NCI-H146 (cell line): ENCODE measurements around the gene ZNF358.

Experiments
- DNase-seq: peaks from one replicate; lab custom pipeline; 2025; lab: John Stamatoyannopoulos, UW

ZNF358 gene

DNA sequence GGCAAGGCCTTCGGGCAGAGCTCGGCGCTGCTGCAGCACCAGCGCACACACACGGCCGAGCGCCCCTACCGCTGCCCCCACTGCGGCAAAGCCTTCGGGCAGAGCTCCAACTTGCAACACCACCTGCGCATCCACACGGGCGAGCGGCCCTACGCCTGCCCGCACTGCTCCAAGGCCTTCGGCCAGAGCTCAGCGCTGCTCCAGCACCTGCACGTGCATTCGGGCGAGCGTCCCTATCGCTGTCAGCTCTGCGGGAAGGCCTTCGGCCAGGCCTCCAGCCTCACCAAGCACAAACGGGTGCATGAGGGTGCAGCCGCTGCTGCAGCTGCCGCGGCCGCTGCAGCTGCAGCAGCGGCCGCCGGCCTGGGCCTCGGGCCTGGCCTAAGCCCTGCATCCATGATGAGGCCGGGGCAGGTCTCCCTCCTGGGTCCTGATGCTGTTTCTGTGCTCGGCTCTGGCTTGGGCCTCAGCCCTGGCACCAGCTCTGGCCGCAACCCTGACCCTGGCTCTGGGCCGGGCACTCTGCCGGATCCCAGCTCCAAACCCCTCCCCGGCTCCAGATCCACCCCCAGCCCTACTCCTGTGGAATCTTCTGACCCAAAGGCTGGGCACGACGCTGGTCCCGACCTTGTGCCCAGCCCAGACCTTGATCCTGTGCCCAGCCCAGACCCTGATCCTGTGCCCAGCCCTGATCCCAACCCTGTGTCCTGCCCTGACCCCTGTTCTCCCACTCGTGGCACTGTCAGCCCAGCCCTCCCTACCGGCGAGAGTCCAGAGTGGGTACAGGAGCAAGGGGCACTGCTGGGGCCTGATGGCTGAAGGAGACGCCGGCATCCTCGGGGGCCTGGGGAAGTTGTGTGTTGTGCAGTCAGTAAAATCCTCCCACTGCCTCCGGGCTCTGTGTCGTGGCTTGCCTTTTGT is 4.5 kb downstream of the ZNF358 start:
- DNase-seq = no peak

DNA sequence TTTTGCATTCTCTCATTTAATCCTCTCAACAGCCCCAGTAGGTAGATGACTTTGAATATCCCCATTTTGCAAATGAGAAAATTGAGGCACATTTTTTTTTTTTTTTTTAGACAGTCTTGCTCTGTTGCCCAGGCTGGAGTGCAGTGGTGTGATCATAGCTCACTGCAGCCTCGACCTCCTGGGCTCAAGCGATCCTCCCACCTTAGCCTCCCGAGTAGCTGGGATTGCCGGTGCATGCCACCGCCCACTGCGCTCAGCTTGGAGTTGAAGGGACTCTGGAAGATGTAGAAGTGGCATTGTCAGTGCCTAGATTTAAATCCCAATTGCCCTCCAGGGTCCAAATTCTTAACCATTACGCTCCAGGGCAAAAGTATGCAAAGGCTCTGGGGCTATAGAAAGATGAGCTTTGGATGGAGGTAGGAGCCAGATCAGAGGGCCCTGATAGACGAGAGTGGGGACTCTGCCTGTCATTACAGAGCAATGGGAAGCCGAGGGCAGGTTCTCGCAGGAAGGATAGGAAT is 5.7 kb downstream of the ZNF358 start:
- DNase-seq = no peak

DNA sequence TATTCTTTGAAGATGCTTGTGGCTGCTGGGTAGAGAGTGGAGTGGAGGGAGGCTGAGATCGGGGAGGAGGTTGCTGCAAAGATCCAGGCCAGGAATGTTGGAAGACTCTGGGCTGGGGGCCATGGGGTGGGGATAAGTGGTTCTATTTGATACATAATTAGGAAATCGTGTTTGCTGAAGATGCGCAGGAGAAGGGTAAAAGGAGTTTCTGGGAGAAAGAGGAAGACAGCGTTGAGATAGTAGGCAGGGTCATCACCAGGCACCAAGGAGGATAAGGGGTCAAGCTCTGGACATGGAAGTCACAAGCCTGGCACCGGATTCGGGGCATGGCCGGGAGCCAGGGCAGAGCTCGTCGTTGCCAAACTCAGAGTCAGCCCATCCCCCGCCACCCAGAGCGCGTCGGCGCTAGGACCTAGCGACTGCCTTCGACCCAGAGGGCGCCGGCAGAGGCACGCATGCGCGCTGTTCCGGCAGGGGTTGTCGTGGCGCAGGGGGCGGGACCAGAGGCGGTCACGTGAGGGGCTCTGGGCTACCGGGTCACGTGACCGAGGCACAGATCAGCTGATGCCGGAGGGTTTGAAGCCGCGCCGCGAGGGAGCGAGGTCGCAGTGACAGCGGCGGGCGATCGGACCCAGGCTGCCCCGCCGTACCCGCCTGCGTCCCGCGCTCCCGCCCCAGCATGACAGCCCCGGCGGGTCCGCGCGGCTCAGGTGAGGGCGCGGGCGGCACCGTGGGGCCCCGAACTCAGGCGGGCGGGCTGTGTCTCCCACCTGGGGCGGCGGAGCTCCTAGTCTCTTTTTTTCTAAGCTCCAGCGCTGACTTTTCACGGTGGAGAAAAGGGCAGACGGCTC is 6.4 kb downstream of the ZNF358 start, which contains the start of gene MCOLN1:
Gene MCOLN1, plus strand, starts transcription at position 553 of the 851 bp plus-strand sequence. Its CDS starts 127 bp downstream, at position 680.
- peak; percentile 94 for DNase-seq

DNA sequence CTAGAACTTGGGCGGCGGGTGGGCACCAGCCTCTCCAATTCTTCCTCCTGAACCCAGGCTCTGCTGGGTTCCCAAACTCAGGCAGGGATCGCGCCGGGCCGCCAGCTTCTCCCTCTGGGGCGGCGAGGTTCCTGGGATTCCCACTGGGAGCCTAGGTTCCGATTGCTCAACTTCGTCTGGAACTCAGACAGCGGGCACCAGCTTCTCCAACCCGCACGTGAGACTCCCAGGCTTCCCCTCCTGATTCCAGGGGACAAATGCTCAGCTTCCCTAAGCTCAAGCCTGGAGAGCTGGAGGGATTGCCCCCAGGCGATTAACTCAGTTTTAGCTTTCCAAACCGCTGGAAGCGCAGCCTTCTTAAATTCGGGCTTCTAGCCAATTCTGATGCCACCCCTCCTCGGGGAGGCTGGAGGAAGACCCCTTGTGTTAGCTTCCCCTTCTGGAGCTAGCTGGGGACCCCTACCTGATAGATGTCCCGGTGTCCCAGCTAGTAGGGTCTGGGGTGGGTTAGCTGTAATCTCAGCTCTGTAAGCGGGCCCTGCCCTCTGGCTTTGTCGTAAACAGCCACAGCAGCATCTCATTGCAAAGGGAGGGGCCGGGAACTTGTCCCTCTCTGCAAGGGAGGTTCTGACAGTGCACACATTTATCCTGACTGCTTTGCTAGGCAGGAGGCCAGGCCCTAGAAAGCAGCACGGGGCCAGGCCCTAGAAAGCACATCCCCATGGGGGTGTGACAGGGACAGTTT is 7.2 kb downstream of the ZNF358 start:
- no peak for DNase-seq

DNA sequence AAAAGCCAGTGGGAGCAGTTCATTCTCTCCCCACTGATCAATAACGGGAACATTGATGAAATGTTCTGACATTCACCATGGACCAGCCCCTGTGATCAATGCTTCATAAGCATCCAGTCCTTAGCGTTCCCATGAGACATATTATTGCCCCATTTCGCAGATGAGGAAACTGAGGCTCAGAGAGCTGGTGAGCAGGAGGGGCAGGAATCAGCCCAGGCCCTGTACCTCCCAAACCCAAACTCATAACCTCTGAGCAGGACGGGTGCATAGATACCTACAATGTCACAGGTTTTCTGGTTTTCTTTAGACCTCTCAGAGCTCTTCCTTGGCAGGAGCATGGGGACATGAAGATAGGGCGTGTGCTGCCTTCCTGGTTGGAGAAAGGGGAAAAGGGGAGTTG is 8.6 kb downstream of the ZNF358 start:
- DNase-seq = no peak

DNA sequence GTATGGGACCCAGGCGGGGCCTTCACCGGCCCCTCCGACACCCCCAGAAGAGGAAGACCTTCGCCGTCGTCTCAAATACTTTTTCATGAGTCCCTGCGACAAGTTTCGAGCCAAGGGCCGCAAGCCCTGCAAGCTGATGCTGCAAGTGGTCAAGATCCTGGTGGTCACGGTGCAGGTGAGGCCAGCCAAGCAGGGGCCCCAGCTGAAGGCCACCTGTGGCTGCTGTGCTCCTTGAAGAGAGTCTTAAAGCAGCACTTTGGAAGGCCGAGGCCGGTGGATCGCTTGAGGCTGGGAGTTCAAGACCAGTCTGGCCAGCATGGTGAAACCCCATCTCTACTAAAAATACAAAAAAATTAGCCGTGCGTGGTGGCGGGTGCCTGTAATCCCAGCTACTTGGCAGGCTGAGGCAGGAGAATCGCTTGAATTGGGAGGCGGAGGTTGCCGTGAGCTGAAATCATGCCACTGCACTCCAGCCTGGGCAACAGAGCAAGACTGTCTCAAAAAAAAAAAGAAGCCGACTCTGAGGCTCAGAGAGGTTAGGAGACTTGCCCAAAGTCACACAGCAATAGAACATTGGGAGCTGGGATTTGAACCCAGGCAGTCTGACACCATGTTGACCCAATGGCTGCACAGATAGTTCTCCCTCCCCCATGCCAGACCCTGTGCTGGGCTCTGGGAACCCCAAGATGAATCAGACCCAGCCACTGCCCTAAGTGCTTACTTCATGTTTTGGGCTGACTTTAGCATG is 9.3 kb downstream of the ZNF358 start:
- DNase-seq = no peak

DNA sequence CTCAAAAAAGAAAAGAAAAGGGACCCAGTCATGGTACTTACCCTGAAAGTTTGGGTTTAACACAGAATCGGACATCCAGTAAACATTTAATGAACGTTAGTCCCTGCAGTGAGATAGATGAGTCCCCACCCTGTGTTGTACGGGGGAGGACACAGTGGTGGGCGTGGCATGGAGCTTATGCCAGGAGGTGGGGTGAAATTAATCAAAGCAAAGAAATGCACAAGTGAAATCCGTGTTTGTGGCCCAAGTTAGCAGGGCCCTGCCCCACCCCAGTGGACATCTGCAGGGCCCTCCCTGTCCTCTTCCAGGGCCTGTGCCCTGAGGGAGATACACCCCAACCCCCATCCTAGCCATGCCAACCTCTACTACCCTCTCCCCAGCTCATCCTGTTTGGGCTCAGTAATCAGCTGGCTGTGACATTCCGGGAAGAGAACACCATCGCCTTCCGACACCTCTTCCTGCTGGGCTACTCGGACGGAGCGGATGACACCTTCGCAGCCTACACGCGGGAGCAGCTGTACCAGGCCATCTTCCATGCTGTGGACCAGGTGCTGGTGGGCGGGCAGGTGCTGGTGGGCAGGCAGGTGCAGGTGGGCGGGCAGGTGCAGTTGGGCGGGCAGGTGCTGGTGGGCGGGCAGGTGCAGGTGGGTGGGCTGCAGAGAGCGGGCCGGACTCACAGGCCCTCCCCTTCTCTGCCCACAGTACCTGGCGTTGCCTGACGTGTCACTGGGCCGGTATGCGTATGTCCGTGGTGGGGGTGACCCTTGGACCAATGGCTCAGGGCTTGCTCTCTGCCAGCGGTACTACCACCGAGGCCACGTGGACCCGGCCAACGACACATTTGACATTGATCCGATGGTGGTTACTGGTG is 10.4 kb downstream of the ZNF358 start:
- DNase-seq = no peak

DNA sequence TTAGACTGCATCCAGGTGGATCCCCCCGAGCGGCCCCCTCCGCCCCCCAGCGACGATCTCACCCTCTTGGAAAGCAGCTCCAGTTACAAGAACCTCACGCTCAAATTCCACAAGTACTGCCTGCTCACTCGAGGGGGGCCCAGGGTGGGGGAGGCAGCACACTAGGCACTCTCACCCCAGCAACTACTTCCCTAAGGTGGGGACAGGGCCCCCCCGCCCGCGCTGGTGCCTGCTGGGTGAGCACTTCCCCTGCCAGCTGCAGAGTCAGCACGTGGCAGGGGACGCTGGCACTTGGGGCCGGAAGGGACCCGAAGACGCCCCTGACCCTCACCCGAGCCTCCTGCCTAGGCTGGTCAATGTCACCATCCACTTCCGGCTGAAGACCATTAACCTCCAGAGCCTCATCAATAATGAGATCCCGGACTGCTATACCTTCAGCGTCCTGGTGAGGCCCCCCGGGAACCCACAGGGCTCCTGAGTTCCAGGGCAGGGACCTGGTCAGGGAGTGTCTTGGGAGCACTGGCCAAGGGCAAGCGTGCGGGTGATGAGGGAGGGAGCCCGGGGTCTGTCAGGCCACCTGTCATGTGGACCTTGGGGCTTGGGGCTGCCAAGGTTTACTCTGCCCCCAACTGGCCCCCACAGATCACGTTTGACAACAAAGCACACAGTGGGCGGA is 11.8 kb downstream of the ZNF358 start:
- no peak for DNase-seq

DNA sequence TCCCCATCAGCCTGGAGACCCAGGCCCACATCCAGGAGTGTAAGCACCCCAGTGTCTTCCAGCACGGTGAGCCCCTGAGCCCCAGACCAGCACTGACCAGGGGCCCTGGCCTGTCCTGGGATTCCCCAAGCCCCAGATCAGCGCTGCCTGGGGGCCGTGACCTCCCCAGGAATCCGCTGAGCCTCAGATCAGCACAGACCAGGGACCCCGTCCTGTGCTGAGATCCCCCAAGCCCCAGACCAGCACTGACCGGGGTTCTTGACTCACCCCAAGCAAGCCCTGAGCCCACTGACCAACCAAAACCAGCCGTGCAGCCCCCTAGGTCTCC is 12.3 kb downstream of the ZNF358 start:
- DNase-seq = no peak

DNA sequence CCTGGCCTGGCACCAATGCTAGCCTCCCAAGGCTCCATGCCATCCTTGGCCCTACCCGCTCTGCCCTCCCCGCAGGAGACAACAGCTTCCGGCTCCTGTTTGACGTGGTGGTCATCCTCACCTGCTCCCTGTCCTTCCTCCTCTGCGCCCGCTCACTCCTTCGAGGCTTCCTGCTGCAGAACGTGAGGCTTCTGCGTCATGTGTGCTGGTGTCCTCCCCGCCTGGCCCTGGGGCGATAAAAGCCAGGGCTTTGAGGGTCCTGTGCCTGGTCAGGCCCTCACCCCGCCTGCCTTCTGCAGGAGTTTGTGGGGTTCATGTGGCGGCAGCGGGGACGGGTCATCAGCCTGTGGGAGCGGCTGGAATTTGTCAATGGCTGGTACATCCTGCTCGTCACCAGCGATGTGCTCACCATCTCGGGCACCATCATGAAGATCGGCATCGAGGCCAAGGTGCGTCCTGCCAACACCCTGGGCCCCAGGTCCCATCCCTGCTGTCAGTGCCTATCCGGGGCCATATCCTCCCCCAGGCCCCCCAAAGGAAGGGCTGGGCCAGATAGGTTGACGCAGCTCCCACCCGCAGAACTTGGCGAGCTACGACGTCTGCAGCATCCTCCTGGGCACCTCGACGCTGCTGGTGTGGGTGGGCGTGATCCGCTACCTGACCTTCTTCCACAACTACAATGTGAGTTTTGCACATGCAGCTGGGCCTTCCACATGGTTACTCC is 12.8 kb downstream of the ZNF358 start:
- DNase-seq = no peak

DNA sequence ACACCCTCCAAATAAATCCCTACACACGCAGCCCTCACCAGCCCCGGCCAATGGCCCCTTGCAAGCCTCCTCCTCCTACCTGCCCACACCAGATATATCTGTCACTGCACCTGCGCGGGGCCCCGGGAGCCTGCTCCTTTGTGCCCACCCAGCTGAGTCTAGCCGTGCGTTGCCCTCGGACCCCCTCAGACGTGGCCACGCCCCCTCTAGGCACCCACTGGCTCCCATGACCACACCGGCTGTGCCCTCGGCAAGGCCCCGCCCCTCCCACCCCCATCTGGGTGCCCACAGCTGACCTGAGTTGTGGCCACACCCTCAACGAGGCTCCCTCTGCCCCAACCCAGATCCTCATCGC is 13.3 kb downstream of the ZNF358 start:
- no peak for DNase-seq

DNA sequence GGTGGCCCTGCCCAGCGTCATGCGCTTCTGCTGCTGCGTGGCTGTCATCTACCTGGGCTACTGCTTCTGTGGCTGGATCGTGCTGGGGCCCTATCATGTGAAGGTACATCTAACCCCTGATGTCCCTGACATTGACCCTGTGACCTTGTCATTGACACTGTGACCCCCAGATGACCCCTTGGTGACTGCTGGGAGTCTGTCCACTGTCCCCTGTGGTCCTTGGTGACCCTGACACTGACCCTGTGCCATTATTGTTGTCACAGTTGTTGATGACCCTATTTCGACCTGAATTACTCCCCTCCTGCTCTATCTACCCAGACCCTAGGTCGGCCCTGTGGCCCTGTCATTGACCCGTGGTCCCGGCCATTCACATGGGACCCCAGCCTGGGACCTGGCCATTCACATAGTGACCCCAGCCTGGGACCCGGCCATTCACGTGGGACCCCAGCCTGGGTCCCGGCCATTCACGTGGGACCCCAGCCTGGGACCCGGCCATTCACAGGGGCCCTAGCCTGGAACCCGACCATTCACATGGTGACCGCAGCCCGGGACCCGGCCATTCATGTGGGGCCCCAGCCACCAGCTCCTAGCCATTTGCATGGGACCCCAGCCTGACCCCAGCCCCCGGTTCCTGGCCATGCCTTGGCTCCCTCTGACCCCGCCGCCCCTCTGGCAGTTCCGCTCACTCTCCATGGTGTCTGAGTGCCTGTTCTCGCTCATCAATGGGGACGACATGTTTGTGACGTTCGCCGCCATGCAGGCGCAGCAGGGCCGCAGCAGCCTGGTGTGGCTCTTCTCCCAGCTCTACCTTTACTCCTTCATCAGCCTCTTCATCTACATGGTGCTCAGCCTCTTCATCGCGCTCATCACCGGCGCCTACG is 13.9 kb downstream of the ZNF358 start:
- no peak for DNase-seq

DNA sequence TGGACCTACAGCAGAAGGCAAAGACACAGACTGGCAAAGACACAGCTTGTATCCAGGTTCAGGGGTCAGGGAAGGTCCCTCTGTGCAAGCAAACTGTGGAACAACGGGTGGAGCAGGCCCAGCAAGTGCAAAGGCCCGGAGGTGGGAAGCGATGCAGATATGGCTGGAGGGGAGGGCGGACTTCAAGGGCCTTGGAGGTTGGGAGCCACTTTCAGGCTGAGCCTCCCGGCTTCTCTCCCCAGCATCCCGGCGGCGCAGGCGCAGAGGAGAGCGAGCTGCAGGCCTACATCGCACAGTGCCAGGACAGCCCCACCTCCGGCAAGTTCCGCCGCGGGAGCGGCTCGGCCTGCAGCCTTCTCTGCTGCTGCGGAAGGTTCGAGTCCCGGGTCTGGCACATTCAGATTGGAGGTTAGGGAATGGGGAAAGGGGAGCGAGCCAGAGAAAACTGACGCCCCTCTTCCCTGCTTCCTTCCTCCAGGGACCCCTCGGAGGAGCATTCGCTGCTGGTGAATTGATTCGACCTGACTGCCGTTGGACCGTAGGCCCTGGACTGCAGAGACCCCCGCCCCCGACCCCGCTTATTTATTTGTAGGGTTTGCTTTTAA is 17.5 kb downstream of the ZNF358 start:
- DNase-seq = no peak

DNA sequence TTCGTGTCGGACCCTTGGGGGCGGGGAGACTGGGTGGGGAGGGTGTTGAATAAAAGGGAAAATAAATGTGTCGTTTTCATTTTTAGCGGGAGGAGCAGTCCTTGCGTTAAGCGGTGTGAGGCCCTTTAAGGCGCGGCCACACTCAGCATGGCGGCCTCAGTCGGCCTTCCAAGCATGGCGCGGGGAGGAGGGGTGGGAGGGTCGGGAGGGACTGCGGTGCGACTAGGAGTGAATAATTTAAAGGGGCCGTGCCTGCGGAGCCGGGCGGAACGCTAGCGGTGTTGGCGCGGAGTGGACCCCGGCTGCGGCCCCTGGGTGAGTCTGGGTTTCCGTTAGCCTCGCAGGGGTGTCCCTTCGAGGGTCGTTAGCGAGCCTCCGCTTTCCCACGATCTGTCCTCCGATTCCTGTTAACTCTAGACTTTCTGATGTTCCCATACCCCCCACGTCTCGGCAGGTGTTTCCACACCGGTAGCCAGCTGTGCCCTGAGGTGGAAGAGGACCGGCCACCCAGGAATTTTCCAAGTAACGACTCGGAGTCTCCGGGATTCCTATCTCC is 18.1 kb downstream of the ZNF358 start:
- DNase-seq = peak; percentile 79

DNA sequence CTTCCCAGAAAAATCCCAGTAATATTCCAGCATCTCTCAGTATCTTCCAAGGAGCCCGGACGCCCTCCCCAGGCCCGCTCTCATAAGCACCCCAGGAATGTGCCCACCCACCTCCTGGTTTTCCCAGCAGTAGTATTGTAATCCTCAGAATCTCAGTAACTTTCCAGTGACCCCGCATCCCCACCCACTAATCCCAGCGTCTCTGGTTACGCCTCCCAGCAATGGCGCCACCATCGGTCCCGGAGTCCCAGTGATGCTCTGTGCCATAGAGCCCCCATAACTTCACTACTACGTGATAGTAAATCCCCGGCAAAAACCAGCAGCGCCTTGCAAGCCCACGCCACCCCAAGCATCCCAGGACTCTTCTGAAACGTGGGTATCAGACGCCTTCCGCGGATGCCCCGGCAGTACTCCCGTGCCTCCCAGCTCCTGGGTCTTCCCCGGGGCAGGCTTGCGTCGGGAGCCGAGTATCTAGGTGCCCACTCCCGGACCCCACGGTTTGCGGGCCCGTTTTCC is 18.7 kb downstream of the ZNF358 start:
- DNase-seq = peak; percentile 36

DNA sequence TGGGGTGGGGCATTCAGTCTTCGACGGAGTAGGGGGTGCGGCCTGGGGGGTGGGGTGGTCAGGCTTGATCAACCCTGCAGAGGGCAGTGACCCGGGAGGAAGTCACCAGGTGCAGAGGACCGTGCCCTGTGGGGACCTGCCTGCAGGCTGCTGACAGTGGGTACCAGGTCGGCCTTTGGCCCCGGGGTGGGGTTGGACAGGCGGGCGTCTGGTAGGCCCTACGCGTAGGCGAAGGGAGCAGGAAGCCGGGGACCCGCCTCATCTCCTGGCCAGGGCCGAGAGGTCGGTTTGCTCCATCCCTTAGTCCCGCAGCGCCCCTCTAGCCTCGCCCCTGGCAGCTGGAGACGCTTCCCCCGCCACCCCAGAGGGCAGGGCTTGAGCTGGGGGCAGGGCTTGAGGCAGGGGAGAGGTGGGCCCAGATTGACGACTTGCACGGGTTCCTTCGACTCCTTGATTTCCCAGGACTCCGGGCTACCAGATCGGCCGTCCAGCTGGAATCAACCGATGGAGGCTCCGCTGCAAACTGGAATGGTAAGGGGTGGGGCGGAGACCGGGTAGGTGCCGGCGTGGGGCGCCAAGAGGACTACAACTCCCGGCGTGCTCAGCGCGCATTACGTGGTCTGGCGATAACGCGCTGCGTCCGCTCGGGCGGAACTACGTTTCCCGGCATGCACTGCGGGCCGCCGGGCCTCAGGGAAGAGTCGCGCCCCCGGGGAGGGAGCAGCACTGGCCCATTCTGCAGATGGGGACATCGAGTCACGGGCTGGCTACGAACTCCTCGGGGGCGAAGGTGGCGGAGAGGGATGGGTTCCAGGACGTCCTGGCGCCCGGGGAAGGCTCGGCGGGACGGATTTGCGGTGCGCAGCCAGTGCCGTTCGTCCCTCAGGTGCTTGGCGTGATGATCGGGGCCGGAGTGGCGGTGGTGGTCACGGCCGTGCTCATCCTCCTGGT is 19.4 kb downstream of the ZNF358 start, which contains the start of gene PNPLA6:
Gene PNPLA6, plus strand, starts transcription at position 671 of the 951 bp plus-strand sequence. Its CDS starts 72 bp downstream, at position 743.
- peak; percentile 88 for DNase-seq
